Right renal pelvis (tissue), 4 donors: ENCODE measurements around the gene PDZK1. TPM values are rescaled to one million over a fixed set of nuclear protein-coding genes. Genes with fewer than 3 reads are reported as not detected.
"Not testable (repeated sequence)": the region's sequence is repeated elsewhere in the genome, so short reads cannot be mapped to it uniquely, and the experiment has no call there.

Experiments used
- DNase-seq, 4 donors: peaks; one replicate each; pipeline ENCODE4 v3.0.0-alpha.2; 2013; ENCODE audit warnings: low read depth in 4 of 4, low spot score in 3 of 4, missing footprints in 1 of 4
- polyA plus RNA-seq, 4 donors: library from polyadenylated mRNA; unstranded; fragments of 120-200 nt; gene quantifications; one replicate each; pipeline ENCODE4 v1.2.1, GENCODE V29; 2013; ENCODE audit not compliant: insufficient read length in 4 of 4

PDZK1 gene
- 100 to 1,000 TPM; 150 to 206 (median 185) TPM for polyA plus RNA-seq

- no peak for DNase-seq
Observed at GRCh38 chr1:145707183-145707867, at the start of gene PDZK1. TSS of gene PDZK1 (minus strand) at chr1:145707368. CDS start at chr1:145688021, 19,347 bp downstream.

- DNase-seq: no peak
Observed at GRCh38 chr1:145751491-145752037, 44.4 kb upstream of the PDZK1 start.

- no peak for DNase-seq
Observed at GRCh38 chr1:145750426-145750825, 43.3 kb upstream of the PDZK1 start.

GRCh38 chr1:145747398-145748247, 40.5 kb upstream of the PDZK1 start:
- no peak for DNase-seq

- no peak for DNase-seq
Observed at GRCh38 chr1:145740269-145740668, 33.1 kb upstream of the PDZK1 start.

- no peak for DNase-seq
Observed at GRCh38 chr1:145736191-145736590, 29.0 kb upstream of the PDZK1 start.

GRCh38 chr1:145730900-145731299, 23.7 kb upstream of the PDZK1 start:
- DNase-seq: no peak

GRCh38 chr1:145730467-145730866, 23.3 kb upstream of the PDZK1 start:
- DNase-seq: no peak

- no peak for DNase-seq
Observed at GRCh38 chr1:145729666-145730436, 22.7 kb upstream of the PDZK1 start.

- DNase-seq: no peak
Observed at GRCh38 chr1:145729196-145729595, 22.0 kb upstream of the PDZK1 start.

- not testable (repeated sequence) for DNase-seq
Observed at GRCh38 chr1:145726193-145726592, 19.0 kb upstream of the PDZK1 start.

GRCh38 chr1:145720878-145721671, 13.9 kb upstream of the PDZK1 start:
- DNase-seq: peak in 3 of 4 donors; percentile 53 to 58 (median 55)

GRCh38 chr1:145720556-145720877, 13.3 kb upstream of the PDZK1 start:
- no peak for DNase-seq

- no peak for DNase-seq
Observed at GRCh38 chr1:145719230-145720079, 12.3 kb upstream of the PDZK1 start, which contains the start of gene CD160. TSS of gene CD160 (plus strand) at chr1:145719499. CDS start at chr1:145728328, 8,829 bp downstream.

- DNase-seq: not testable (repeated sequence)
Observed at GRCh38 chr1:145718465-145718864, 11.3 kb upstream of the PDZK1 start.

GRCh38 chr1:145717833-145718232, 10.7 kb upstream of the PDZK1 start:
- no peak for DNase-seq

GRCh38 chr1:145716641-145717345, 9.6 kb upstream of the PDZK1 start:
- no peak for DNase-seq

GRCh38 chr1:145714524-145715111, 7.5 kb upstream of the PDZK1 start:
- DNase-seq: no peak
